ENCODE measurements around the gene ZNF222.
A peak's percentile ranks its signal among the peaks of the same experiment; 100 is the strongest.

The ZNF222 gene

DNA sequence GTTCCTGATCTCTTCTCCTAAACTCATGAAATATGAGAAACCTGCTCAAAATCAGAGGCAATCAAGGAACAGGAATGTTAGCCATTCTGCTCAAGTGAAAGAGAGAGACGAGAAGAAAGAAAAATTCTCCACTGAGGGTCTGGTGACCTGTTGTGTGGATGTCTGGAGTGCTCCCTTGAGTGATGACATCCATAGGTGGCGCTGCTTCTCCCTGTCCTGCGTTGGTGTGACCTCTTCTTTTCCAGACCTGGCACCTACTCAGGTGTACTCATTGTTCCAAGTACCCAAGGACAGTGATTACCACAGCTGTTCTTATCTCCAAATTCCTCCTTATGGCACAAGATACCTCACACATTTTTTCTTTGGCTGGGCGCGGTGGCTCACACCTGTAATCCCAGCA is 30.7 kb downstream of the ZNF222 start:
- DNase-seq: no peak

DNA sequence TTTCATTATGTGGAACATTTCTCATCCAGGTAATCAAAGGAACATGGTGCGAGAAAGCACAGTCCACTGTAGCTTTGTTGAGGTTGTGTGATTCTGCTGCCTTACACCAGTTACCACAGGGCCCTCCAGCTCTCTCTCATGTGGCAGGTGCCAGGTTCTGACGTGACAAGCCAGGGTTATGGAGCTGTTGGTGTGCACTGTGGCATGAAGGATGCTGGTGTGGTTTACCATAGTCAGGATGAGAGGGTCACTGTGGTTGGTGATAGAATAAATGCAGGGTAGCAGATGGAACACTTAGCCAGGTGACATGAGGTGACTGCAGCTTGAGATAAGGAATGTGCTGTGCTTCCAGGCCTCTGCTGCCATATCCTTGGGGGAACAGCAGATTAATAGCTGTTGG is 34.0 kb downstream of the ZNF222 start:
- no peak for DNase-seq

DNA sequence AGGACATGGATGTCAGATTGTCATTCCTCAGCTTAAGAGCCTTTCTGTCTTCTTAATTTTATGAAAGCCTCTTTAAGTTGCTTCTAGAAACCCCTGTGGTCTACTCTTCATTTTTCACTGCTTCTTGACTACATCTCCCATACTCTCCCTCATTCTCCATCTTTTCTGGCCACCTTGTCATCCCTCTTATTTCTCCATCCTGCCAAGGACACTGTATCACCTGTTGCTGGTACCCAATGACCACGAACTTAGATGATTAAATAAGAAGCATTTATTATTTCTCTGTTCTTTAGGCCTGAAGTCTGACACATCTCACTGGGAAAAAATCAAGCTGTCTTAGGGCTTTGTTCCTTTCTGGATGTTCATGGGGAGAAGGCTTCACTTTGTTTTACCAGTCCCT is 35.9 kb downstream of the ZNF222 start:
- DNase-seq: no peak

DNA sequence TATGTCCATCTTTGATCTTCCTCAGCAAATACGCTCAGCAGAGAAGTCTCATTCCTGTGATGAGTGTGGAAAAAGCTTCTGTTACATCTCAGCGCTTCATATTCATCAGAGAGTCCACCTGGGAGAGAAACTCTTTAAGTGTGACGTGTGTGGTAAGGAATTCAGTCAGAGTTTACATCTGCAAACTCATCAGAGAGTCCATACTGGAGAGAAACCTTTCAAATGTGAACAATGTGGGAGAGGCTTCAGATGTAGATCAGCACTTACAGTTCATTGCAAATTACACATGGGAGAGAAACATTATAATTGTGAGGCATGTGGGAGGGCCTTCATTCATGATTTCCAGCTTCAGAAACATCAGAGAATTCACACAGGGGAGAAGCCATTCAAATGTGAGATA is 41.1 kb downstream of the ZNF222 start:
- DNase-seq: no peak

DNA sequence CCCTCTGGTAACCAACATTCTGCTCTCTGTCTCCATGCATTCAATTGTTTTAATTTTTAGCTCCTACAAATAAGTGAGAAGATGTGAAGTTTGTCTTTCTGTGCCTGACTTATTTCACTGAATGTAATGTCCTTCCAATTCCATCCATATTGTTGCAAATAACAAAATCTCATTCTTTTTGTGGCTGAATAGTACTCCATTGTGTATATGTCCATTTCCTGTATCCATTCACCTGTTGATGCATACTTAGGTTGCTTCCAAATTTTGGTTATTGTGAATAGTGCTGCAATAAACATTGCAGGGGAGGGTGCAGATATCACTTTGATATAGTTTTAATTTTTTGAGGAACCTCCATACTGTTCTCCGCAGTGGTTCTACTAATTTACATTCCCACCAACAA is 44.2 kb downstream of the ZNF222 start:
- no peak for DNase-seq

DNA sequence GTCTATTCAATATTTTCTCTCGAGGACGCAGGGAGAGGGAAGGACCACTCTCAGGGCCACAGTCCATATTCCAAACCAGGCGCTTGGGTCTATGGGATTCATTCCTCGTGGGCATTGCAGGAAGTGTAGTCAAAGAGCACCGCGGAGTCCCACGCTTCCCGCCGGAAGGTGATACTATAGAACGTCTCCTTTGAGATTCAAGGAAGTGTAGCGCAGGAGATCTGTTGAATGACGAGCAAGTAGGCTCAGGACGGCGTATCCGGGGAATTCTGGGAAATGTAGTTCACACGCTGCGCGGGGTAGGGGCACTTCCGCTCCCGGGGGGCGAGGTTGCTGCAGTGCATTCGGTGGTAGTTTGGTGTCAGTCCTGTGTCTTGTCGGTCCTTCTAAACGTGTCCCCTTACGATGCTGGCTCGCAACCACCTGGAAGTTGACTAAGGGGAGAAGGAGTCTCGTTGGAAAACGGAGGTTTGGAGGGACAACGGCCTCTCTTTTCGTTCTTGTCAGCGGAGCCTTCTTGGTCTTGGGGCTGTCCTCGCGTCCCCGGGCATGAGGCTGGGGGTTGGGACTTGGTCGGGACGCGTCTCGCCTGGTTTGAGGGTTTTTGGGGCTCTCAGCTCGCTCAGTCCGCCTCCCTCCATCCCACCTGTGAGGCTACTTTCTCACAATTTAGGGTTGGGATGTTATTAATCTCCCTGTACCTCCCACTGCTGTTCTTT is 46.8 kb downstream of the ZNF222 start, which contains the start of gene ZNF284:
TSS of gene ZNF284 (plus strand) at position 336 of the 719 bp plus-strand sequence. CDS start 4,231 bp downstream, outside the sequence.
- peak; percentile 98 for DNase-seq

DNA sequence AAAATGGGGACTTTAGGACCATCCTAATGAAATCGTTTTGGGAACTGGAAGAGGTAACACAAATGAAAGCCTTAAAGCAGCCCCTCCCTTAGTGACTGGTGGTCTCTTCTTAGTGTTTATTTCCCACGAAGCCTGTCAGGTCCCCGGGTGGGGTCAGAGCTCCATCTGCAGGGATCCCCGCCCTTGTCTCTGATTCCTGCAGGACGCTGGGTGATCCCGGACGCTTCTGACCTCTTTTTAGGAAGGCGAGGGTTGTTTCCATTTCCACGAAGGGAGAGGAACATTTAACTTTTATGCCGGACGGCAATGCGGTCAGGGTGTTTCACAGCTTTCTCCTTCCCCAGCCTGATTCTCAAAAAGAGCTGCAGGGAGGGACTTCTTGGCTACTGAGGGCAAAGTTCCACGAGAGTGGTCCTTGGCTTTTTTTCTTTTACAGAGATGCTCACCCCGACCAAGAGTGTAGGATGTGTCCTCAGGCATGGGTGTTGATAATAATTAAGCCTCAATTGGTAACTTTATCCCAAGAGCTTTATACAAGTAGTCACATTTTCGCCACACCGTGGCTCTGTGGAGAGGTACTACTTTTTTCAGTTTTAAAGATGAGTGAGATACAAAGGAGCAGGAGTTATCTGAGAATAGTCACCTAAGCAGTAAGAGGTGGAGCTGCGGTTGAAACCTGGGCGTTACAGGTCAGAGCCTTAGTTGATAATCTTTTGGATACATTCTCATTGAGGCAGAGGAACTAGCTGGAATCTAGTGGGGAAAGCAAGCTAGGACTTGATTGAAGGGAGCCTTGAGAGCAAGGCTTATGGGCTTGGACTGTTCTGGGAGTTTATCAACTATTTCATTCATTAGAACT is 47.6 kb downstream of the ZNF222 start:
- peak; percentile 30 for DNase-seq

DNA sequence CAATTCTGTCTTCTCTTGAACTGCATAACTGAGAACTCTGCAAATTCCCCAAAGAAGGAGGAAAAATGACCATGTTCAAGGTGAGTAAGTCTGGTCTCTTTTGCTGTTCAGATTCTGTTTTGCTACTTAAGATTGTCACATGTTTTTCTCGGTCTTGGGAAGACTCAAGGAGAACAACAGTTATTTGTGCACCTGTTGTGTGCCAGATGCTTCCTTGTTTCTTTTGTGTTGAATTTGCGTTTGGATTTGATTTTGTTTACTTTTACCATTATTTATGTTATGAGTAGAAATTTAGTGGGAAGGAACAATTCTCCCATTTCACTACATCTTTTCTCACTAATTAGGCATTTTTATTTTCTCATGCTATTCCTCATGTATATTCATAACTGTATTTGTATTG is 51.1 kb downstream of the ZNF222 start:
- DNase-seq: no peak
